ENCODE results near the gene CAPZA1.

DNA sequence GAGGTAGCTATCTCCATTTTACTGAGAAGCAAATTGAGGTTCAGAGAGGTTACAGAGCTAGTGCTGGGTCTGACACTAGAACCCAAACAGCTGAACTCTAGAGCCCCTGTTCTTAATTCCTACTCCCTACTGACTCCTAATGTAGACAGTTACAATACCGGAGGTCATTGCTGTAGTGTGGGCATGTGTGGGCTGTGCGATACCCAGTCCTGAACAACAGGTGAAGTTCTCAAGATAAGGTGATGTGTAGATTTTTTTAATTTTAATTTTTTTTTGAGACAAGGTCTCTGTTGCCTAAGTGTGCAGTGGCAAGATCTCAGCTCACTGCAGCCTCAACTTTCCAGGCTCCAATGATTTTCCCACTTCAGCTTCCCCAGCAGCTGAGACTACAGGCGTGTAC lies 88.9 kb downstream of the CAPZA1 start:
- TF ChIP-seq, protein P1, sequence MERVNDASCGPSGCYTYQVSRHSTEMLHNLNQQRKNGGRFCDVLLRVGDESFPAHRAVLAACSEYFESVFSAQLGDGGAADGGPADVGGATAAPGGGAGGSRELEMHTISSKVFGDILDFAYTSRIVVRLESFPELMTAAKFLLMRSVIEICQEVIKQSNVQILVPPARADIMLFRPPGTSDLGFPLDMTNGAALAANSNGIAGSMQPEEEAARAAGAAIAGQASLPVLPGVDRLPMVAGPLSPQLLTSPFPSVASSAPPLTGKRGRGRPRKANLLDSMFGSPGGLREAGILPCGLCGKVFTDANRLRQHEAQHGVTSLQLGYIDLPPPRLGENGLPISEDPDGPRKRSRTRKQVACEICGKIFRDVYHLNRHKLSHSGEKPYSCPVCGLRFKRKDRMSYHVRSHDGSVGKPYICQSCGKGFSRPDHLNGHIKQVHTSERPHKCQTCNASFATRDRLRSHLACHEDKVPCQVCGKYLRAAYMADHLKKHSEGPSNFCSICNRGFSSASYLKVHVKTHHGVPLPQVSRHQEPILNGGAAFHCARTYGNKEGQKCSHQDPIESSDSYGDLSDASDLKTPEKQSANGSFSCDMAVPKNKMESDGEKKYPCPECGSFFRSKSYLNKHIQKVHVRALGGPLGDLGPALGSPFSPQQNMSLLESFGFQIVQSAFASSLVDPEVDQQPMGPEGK (CRISPR knock-in tag; IDR thresholded peaks at IDR 0.05; ENCODE audit: borderline replicate concordance), result no peak
- TF ChIP-seq, protein P2, sequence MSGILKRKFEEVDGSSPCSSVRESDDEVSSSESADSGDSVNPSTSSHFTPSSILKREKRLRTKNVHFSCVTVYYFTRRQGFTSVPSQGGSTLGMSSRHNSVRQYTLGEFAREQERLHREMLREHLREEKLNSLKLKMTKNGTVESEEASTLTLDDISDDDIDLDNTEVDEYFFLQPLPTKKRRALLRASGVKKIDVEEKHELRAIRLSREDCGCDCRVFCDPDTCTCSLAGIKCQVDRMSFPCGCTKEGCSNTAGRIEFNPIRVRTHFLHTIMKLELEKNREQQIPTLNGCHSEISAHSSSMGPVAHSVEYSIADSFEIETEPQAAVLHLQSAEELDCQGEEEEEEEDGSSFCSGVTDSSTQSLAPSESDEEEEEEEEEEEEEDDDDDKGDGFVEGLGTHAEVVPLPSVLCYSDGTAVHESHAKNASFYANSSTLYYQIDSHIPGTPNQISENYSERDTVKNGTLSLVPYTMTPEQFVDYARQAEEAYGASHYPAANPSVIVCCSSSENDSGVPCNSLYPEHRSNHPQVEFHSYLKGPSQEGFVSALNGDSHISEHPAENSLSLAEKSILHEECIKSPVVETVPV (CRISPR knock-in tag; IDR thresholded peaks at IDR 0.05), result no peak
- TF ChIP-seq ZNF8 (CRISPR knock-in tag; IDR thresholded peaks at IDR 0.05) (no peak), ARNTL (CRISPR knock-in tag; IDR thresholded peaks at IDR 0.05; ENCODE audit: borderline replicate concordance, low read depth) (no peak), RARB (CRISPR knock-in tag; IDR thresholded peaks at IDR 0.05) (no peak), ZNF70 (CRISPR knock-in tag; IDR thresholded peaks at IDR 0.05) (no peak), ZFP3 (CRISPR knock-in tag; IDR thresholded peaks at IDR 0.05) (no peak), PPARA (CRISPR knock-in tag; IDR thresholded peaks at IDR 0.05; ENCODE audit: borderline replicate concordance) (no peak), ZFP30 (CRISPR knock-in tag; IDR thresholded peaks at IDR 0.05) (no peak), ZNF565 (CRISPR knock-in tag; conservative IDR thresholded peaks at IDR 0.05; ENCODE audit: low read depth) (no peak), ZC3H10 (CRISPR knock-in tag; IDR thresholded peaks at IDR 0.05) (no peak)
- TF ChIP-seq, protein P3, sequence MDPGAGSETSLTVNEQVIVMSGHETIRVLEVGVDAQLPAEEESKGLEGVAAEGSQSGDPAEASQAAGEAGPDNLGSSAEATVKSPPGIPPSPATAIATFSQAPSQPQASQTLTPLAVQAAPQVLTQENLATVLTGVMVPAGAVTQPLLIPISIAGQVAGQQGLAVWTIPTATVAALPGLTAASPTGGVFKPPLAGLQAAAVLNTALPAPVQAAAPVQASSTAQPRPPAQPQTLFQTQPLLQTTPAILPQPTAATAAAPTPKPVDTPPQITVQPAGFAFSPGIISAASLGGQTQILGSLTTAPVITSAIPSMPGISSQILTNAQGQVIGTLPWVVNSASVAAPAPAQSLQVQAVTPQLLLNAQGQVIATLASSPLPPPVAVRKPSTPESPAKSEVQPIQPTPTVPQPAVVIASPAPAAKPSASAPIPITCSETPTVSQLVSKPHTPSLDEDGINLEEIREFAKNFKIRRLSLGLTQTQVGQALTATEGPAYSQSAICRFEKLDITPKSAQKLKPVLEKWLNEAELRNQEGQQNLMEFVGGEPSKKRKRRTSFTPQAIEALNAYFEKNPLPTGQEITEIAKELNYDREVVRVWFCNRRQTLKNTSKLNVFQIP (CRISPR knock-in tag; IDR thresholded peaks at IDR 0.05; ENCODE audit: borderline replicate concordance, low read depth), result no peak
